ENCODE measurements around the gene MNDA. TPM values are rescaled to one million over a fixed set of nuclear protein-coding genes. Genes with fewer than 3 reads are reported as not detected.

MNDA gene
- total and polyA plus RNA-seq, 2 of the 8 experiments (the other 6 are each of a cell fraction or from before 2014, with no cell fraction given): not detected

DNA sequence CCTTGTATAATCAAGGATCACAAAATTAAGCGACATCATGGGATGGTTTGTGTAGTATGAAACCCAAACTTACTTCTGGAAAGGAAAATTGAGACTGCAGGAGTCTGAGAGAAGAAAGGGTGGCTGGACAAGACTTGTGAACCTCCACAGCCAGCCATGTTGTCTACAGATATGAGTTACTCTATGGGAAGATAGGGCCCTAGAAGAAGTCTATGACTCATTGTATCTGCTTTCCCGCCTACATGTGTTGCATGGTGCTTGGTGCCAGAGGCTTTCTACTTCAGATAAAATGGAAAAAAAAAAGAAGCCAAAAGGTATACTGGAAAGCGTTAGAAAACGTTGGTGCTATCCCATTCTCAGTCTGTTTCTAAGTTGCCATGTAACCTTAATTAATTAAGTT lies 31.5 kb upstream of the MNDA start:
- 94% methylated on average over 4 of the region's 4 CpGs; no CpG with 5 or more reads in 1 of the 2 experiments for WGBS, 2 experiments (ENCODE audit: extremely low coverage in 1 of 2, insufficient coverage in 1 of 2, insufficient read length in 1 of 2, insufficient replicate concordance in 2 of 2, low coverage in 1 of 2, low lambda C conversion rate in 2 of 2, missing lambda C conversion rate in 1 of 2)

More for the DNA sequence above, 31.5 kb upstream of the MNDA start:
- Histone ChIP-seq H3K79me1 (ENCODE audit: low read depth, low read length) (no peaks in the 10 kb centered on the region), H3K27me3 (replicated peaks in 1 of 4; ENCODE audit: control insufficient read depth in 3 of 4, extremely low read depth in 1 of 4, insufficient read depth in 3 of 4, low read length in 3 of 4) (no peaks in the 10 kb centered on the region), H3K4me1 (replicated peaks in 1 of 4; ENCODE audit: control insufficient read depth in 3 of 4, insufficient read depth in 4 of 4, low read length in 3 of 4) (no peaks in the 10 kb centered on the region), H3K23me2 (ENCODE audit: low read depth, low read length) (0 out of 2 replicates have a peak, but pooled peaks cover 2% of the 10 kb centered on the region), H3K14ac (ENCODE audit: insufficient read length) (no peak overlapping the region), H4K5ac (ENCODE audit: insufficient read length, low read depth, low read length) (no peak overlapping the region), H2AK5ac (ENCODE audit: low read depth, low read length) (no peak overlapping the region), H3K4ac (replicated peaks; ENCODE audit: insufficient read length, low read depth, low read length) (no peak overlapping the region), H3K9me3 (ENCODE audit: insufficient read depth in 2 of 2, low read depth in 1 of 2, low read length in 1 of 2) (no peaks in the 10 kb centered on the region), H3K9ac (replicated peaks in 1 of 4; ENCODE audit: extremely low read depth in 1 of 4, low read depth in 3 of 4, low read length in 3 of 4) (no peak overlapping the region), H2AFZ (ENCODE audit: low read length) (no peak overlapping the region), H3K56ac (replicated peaks; ENCODE audit: insufficient read length, low read depth, low read length) (no peak overlapping the region), H3K27ac (ENCODE audit: low read depth, low read length) (no peak overlapping the region), H2BK5ac (ENCODE audit: low read depth, low read length) (no peak overlapping the region), H4K91ac (replicated peaks; ENCODE audit: insufficient read length, low read length) (no peak overlapping the region), H2BK20ac (ENCODE audit: low read length) (no peak overlapping the region), H3K36me3 (ENCODE audit: control insufficient read depth in 2 of 4, insufficient read depth in 4 of 4, low read length in 3 of 4) (no peaks in the 10 kb centered on the region), H3K4me2 (ENCODE audit: insufficient read depth in 1 of 2, low read depth in 2 of 2, low read length in 2 of 2) (no peak overlapping the region), H4K20me1 (replicated peaks in 1 of 2; ENCODE audit: control insufficient read depth in 1 of 2, insufficient read depth in 2 of 2, low read length in 2 of 2) (no peaks in the 10 kb centered on the region), H2BK15ac (ENCODE audit: low read length) (no peak overlapping the region), H2BK120ac (replicated peaks; ENCODE audit: low read depth, low read length) (no peak overlapping the region), H3K4me3 (ENCODE audit: extremely low read depth in 1 of 4, insufficient read depth in 2 of 4, low read depth in 3 of 4, low read length in 4 of 4) (no peak overlapping the region), H3K23ac (ENCODE audit: insufficient read length) (no peak overlapping the region), H2BK12ac (ENCODE audit: low read depth, low read length) (no peak overlapping the region), H4K8ac (ENCODE audit: extremely low read depth, insufficient read depth, low read length) (no peak overlapping the region), H3K18ac (ENCODE audit: extremely low read depth, low read length) (no peak overlapping the region), H3K79me2 (ENCODE audit: control insufficient read depth in 1 of 2, insufficient read depth in 2 of 2, low read length in 2 of 2) (no peaks in the 10 kb centered on the region)
- ChIA-PET CTCF (ENCODE audit: partially characterized antibody) (interaction anchor here (1.0 kb wide), 1 partner anchor 9 kb away, joined by 4 read pairs; no protein-coding TSS in a partner anchor), POLR2A (ENCODE audit: partially characterized antibody) (no interaction called here)
- TF ChIP-seq FOSL1 (IDR thresholded peaks at IDR 0.05; ENCODE audit: insufficient read depth, low read depth, low read length): no peak
- no peak for TF ChIP-seq SIN3A (conservative IDR thresholded peaks at IDR 0.05 in 1 of 2, IDR thresholded peaks at IDR 0.05 in 1 of 2; ENCODE audit: low read depth in 1 of 2, low read length in 2 of 2)
- TF ChIP-seq, protein P1, sequence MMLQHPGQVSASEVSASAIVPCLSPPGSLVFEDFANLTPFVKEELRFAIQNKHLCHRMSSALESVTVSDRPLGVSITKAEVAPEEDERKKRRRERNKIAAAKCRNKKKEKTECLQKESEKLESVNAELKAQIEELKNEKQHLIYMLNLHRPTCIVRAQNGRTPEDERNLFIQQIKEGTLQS (IDR thresholded peaks at IDR 0.05; ENCODE audit: insufficient read depth, low read depth, low read length): no peak
- no peak for TF ChIP-seq PHF8 (conservative IDR thresholded peaks at IDR 0.05; ENCODE audit: low read depth, low read length)
- DNase-seq (ENCODE audit: low read depth in 1 of 2, low spot score in 2 of 2) (no peak), FAIRE-seq (no peak)
